22Rv1 (cell line): ENCODE measurements around the gene SLC1A2.

Experiments
- H3K27ac ChIP-seq: fragments of 450-650 bp; 2 replicates; pipeline ENCODE4 v1.5.1; 2017
- ZFX ChIP-seq: fragments of 450-650 bp; IDR thresholded peaks from 2 replicates; pipeline ENCODE4 v1.6.1; 2017; ENCODE audit warnings: antibody characterized with exemption, borderline replicate concordance
- TF ChIP-seq, protein P1 (sequence below): fragments of 450-650 bp; IDR thresholded peaks from 2 replicates; pipeline ENCODE4 v1.5.1; 2017; ENCODE audit warnings: mild to moderate bottlenecking

The SLC1A2 gene

DNA sequence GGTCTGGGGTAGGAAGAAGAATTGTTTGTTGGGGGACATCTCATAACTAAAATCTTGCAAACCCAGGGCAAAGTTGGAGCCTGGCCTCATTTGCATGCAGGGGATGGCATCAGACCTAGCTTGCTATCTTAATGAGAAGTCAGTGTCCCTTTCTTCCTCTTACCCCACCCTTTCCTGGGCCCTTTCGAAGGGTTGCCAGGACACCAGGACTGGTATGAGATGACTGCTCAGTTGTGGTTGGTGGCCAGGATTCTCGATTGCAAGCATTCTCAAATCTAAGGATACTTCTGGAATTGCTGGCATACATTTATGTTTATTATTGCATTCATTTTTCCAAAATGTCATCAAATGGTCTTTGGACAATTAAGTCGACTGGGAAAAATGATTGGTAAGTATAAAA, 131.0 kb downstream of the SLC1A2 start:
- H3K27ac ChIP-seq = no peak overlapping the region
- TF ChIP-seq ZFX = no peak
- TF ChIP-seq, protein P1, sequence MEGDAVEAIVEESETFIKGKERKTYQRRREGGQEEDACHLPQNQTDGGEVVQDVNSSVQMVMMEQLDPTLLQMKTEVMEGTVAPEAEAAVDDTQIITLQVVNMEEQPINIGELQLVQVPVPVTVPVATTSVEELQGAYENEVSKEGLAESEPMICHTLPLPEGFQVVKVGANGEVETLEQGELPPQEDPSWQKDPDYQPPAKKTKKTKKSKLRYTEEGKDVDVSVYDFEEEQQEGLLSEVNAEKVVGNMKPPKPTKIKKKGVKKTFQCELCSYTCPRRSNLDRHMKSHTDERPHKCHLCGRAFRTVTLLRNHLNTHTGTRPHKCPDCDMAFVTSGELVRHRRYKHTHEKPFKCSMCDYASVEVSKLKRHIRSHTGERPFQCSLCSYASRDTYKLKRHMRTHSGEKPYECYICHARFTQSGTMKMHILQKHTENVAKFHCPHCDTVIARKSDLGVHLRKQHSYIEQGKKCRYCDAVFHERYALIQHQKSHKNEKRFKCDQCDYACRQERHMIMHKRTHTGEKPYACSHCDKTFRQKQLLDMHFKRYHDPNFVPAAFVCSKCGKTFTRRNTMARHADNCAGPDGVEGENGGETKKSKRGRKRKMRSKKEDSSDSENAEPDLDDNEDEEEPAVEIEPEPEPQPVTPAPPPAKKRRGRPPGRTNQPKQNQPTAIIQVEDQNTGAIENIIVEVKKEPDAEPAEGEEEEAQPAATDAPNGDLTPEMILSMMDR = no peak

DNA sequence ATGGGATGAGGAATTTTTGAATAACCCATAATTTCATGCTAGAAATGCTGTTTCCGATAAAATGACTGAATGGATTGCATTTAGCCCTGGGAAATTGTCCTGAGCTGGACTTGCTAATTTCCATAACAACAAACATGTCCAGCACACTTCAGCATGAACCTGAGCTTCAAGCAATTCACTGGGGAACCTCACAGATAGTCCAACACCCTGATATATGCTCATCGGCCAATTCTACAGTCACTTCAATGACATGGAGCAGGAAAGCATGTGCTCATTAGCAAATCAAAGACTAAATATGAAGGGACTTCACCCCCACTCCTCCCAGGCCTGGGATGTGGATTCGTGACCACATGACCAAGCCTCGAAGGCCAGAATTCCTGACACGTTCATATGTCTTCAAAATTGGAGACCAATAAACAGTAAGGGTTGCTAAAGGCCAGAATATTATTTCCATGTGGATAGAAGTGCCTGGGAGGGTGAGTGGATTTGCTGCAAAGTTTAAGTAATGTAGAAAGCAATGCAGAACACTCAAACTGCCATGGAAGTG, 131.9 kb downstream of the SLC1A2 start:
- no peak overlapping the region for H3K27ac ChIP-seq
- TF ChIP-seq ZFX = no peak
- TF ChIP-seq, protein P1 = no peak

DNA sequence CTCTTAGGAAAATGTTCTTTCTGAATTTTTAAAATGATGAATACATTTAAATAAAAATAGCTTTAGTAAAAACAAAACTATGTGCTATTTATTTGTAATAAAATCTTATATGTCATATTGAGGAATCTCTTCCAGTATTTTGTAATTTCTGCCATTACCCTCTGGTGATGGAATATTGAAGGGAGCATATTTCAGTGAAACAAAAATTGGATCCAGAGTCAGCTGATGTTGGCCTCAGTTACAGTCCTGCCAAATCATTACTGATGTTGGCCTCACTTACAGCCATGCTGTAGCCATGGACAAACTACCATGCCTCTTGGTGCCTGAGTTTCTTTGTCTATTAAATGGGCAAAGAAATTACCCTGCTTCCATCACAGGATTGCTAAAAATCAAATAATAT, 133.2 kb downstream of the SLC1A2 start:
- TF ChIP-seq ZFX = no peak
- TF ChIP-seq, protein P1 = no peak
- H3K27ac ChIP-seq = no peak overlapping the region

DNA sequence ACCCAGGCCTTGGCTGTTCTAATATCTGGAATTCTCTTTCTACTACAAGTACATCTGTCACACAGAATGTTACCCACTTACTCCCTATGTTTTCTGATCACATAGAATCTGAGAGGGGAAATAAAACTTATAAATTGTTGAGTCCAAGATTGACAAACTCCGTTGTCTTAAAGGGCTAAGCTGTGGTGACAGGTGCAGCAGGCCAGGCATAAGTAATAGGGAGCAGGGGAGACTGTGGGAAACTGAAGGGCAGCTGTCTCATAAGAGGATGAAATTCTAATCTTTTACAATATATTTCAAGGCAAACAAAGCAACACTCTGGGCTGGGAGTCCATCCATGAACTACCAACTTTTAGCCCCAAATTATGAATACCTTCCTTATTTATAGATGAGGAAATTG, 133.9 kb downstream of the SLC1A2 start:
- no peak for TF ChIP-seq ZFX
- TF ChIP-seq, protein P1 = no peak
- H3K27ac ChIP-seq = no peak overlapping the region

DNA sequence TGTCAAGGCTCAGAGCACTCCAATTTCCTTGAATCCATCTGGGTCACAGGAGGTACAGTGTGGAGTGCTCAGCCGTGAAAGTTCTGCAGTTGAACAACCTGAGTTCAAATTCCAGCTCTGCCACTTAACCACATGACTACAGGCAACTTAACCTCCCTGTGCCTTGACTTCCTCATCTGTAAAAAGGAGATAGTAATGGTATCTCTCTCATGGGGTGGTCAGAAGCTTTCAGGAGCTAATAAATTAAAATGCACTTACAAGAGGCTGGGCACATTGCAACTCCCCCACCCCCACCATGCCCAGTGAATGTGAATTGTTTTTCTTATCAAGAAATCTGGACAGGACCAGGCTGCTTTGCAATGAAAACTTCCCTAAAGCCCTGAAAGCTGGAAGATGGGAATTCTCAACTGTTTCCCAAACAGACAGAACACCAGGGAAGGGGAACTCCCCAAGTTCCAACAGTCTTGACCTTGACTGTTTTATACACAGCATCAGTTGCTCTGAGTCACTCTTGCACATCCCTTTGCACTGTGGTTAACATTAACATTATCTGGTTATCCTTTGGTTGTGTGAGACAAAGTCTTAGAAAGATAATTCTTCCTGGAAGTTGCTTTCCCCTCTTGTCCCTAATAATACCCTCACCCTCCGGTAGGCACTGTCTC, 137.0 kb downstream of the SLC1A2 start:
- H3K27ac ChIP-seq = no peak overlapping the region
- TF ChIP-seq ZFX = no peak
- TF ChIP-seq, protein P1 = no peak

DNA sequence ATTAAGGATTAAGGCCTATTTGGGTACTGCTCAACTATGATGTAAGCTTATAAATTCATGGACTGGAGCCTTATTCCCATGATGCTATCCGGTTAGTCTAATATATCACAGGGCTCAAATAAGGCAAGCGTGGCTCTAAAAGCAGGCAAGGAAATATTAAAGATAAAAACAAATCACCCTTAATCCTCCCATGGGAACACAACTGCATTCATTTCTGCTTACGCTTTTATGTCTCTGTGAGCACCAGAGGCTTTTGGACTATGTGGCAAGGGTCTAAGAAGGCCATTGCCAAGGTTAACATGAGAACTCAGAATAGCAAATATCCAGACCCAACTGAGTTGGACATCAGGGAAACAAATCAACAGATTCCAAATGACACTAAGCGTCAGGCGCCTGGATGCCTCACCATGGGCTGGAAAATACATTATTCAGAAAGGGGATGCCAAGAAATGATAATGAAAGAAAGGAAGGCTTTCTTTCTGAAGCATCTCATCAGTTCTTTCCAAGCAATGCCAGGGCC, 138.1 kb downstream of the SLC1A2 start:
- TF ChIP-seq, protein P1 = no peak
- TF ChIP-seq ZFX = no peak
- H3K27ac ChIP-seq = no peak overlapping the region

DNA sequence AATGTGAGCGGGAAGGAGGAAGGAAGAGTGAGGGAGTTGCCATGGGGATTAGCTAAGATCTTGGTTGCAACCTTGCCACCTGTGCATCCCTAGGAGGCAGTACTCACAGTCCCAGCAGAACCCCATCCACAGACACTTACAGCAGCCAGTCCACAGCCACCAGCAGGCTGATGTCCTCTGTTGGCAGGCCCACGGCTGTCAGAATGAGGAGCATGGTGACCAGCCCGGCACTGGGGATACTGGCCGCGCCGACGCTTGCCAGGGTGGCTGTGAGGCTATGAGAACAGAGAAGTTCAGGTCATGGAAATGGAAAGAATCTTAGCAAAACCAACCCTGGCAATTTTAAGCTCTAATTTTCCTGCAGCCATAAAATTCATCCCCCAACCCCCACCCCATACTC, 138.6 kb downstream of the SLC1A2 start:
- TF ChIP-seq, protein P1 = no peak
- no peak for TF ChIP-seq ZFX
- H3K27ac ChIP-seq = no peak overlapping the region
